Ishikawa (cell line): ENCODE results near the gene TSLP.

Experiments
- EP300 ChIP-seq: IDR thresholded peaks from 2 replicates; pipeline ENCODE4 v1.6.1; 2012; ENCODE audit warnings: borderline replicate concordance
- TAF1 ChIP-seq: IDR thresholded peaks from 2 replicates; pipeline ENCODE4 v1.6.1; 2012; ENCODE audit warnings: low read depth, mild to moderate bottlenecking
- TF ChIP-seq, protein P1 (sequence below): IDR thresholded peaks from 2 replicates; pipeline ENCODE4 v1.6.1; 2012

- TF ChIP-seq EP300 (no peak), TAF1 (no peak)
- TF ChIP-seq, protein P1, sequence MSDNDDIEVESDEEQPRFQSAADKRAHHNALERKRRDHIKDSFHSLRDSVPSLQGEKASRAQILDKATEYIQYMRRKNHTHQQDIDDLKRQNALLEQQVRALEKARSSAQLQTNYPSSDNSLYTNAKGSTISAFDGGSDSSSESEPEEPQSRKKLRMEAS, result no peak
Measured at GRCh38 chr5:111022301-111022700, 49.2 kb upstream of the TSLP start.
